Measurements from ENCODE around the gene ZNF655.
A peak's percentile ranks its signal among the peaks of the same experiment; 100 is the strongest.
"Not testable (repeated sequence)": the region's sequence is repeated elsewhere in the genome, so short reads cannot be mapped to it uniquely, and the experiment has no call there.

Gene ZNF655

DNA sequence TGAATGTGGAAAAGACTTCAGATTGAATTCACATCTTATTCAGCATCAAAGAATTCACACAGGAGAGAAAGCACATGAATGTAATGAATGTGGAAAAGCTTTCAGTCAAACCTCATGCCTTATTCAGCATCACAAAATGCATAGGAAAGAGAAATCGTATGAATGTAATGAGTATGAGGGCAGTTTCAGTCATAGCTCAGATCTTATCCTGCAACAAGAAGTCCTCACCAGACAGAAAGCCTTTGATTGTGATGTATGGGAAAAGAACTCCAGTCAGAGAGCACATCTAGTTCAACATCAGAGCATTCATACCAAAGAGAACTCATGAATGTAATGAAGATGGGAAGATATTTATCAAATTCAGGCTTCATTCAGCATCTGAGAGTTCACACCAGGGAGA is 14.8 kb downstream of the ZNF655 start:
- FAIRE-seq = no peak
- TF ChIP-seq, protein P1, sequence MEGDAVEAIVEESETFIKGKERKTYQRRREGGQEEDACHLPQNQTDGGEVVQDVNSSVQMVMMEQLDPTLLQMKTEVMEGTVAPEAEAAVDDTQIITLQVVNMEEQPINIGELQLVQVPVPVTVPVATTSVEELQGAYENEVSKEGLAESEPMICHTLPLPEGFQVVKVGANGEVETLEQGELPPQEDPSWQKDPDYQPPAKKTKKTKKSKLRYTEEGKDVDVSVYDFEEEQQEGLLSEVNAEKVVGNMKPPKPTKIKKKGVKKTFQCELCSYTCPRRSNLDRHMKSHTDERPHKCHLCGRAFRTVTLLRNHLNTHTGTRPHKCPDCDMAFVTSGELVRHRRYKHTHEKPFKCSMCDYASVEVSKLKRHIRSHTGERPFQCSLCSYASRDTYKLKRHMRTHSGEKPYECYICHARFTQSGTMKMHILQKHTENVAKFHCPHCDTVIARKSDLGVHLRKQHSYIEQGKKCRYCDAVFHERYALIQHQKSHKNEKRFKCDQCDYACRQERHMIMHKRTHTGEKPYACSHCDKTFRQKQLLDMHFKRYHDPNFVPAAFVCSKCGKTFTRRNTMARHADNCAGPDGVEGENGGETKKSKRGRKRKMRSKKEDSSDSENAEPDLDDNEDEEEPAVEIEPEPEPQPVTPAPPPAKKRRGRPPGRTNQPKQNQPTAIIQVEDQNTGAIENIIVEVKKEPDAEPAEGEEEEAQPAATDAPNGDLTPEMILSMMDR (IDR thresholded peaks at IDR 0.05; ENCODE audit: insufficient read depth, missing control alignments) = no peak
- DNase-seq (ENCODE audit: insufficient read length, low spot score) = no peak

DNA sequence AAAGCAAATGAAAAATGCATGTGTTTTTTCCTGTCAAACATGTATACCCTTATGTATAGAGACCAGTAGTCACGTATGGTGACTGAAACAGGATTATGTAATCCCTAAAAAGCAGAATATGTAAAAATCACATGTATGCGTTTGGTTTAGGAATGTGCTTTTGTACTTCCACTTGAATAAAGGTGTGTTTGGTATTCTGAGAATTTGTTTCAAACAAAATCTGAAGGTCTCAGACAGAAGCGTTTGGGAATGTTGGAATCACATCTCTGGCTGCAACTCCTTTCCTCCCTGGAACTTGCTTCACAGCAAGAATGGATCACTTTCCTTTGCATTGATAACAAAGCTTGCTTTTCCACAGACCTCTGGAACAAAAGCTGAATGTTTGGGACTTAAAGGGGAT is 17.8 kb downstream of the ZNF655 start:
- TF ChIP-seq, protein P1 (IDR thresholded peaks at IDR 0.05; ENCODE audit: insufficient read depth, missing control alignments) = no peak
- DNase-seq (ENCODE audit: insufficient read length, low spot score) (no peak), FAIRE-seq (no peak)

DNA sequence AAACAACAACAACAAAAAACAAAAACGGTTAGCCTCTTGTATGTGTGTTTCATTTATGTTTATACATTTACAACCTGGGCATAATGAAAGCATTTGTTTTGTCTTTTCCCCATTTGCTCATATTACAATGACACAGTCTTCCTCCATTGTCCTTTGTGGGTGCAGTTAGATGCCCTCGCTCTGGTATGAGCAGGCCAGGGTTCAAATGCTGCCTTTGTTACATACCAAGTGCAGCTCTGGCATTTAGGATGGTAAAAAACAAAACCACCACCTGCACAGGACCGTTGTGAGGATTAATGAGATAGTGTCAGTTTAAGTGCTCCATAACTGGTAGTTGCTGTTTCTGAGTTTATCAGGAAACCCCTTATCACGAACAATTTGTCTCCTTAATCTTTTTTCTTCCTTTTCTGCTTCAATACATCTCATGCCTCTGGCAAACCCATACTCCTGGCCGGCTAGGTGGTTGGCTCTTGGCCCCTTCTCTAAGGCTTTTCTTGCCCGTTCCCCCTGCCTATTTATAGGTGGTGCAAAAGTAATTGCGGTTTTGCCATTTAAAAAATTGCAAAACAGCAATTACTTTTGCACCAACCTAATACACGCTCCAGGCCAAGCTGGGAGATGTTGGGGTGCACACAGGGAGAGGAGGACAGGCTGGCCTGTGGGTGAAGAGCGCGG is 21.0 kb downstream of the ZNF655 start:
- no peak for DNase-seq (ENCODE audit: insufficient read length, low spot score)
- TF ChIP-seq, protein P1 (IDR thresholded peaks at IDR 0.05; ENCODE audit: insufficient read depth, missing control alignments) = no peak
- no peak for FAIRE-seq

DNA sequence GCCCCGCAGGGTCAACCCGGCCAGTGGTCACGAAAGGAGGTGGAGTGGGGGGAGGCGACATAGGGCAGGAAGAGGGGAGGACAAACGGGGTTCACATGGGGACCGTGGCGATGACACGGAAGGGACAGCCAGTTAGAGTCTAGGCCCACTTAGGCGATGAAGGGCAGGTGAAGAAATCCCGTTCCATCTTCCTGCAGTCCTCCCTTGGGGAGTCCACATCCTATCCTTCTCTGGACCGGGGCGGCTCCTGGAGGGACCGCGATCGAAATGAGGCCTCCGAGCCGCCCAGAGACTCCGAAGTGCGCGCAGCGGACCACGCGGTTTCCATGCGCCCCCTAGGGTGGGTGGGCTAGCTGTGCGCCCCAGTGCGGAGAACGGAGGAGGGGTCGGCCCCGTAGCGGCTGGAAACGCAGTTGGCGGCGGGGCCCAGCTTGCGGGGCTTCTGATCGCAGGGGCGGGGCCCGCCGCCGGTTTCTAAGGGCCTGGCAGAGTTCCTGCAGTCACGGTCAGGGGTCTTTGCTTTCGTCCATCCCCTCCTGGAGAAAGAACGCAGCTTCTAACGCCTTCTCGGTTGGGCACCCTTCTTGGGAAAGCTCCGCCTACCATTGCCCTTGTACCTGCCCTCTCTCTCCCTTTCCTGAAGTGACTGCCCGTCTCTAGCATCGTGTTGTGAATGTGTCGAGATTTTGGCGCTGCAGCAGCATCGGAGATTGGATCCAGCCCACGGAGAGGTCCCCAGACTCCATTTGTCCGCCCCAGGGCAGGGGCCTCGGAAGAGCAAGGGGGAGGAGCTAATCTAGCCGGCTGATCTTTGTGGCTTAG is 21.7 kb downstream of the ZNF655 start:
- DNase-seq (ENCODE audit: insufficient read length, low spot score) = no peak
- TF ChIP-seq, protein P1 (IDR thresholded peaks at IDR 0.05; ENCODE audit: insufficient read depth, missing control alignments) = peak; percentile 55
- FAIRE-seq = no peak

DNA sequence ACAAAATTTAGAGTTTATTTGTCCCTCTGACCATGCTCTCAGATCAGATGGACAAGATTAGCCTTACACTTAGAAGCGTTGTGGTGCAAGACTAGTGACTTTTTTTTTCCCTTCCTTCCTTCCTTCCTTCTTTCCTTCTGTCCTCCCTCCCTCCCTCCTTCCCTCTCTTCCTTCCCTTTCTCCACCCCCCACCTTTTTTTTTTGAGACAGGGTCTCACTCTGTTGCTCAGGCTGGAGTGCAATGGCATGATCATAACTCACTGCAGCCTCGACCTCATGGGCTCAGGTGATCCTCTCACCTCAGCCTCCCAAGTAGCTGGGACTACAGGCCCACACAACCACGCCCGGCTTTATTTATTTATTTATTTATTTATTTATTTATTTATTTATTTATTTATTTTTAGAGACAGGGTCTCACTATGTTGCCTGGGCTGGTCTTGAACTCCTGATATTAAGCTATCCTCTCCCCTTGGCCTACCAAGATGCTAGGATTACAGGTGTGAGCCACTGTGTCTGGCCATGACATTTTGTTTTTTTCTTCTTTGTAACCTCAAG is 22.4 kb downstream of the ZNF655 start:
- not testable (repeated sequence) for FAIRE-seq; DNase-seq (ENCODE audit: insufficient read length, low spot score)

DNA sequence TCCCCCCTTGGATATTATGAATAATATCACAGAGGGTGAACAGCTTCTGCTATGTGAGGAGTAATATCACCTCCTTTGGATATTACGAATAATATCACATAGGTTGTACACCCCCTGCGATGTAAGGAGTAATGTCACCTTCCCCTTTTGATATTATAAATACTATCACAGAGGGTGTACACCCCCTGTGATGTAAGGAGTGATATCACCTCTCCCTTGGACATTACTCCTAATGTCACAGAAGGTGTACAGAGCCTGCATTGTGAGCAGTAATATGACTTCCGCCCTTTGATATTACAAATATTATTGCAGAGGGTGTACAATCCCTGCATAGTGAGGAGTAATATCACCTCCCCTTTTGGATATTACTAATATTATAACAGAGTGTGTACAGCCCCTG is 30.4 kb downstream of the ZNF655 start:
- FAIRE-seq (no peak), DNase-seq (ENCODE audit: insufficient read length, low spot score) (no peak)
- TF ChIP-seq, protein P1 (IDR thresholded peaks at IDR 0.05; ENCODE audit: insufficient read depth, missing control alignments) = no peak

DNA sequence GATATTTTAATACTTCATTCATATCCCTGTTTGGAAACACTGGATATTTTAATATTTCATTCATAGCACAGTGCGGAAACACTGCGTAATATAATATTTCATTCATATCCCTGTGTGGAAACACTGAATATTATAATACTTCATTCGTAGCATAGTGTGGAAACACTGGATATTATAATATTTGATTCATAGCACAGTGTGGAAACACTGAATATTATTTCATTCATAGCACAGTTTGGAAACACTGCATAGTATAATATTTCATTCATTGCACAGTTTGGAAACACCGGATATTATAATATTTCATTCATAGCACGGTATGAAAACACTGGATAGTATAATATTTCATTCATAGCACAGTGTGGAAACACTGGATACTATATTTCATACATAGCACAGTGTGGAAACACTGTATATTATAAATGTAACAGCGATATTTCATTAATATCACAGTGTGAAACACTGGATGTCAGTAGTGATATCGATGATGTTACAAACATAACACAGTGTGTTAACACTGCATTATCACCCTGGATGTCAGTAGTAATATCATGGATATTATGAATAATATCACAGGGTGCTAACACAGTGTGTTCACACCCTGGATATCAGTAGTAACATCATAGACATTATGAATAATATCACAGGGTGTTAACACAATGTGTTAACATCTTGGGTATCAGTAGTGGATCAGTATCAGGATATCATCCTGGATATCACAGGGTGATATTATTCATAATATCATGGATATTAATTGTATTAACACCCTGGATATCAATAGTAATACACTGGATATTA is 36.7 kb downstream of the ZNF655 start:
- FAIRE-seq (no peak), DNase-seq (ENCODE audit: insufficient read length, low spot score) (no peak)
- TF ChIP-seq, protein P1 (IDR thresholded peaks at IDR 0.05; ENCODE audit: insufficient read depth, missing control alignments) = no peak
